HepG2 (cell line): ENCODE results near the gene RCE1. TPM values are rescaled to one million over a fixed set of nuclear protein-coding genes. Genes with fewer than 3 reads are reported as not detected.

Source experiments
- CHD2 ChIP-seq: IDR thresholded peaks from 2 replicates; pipeline ENCODE4 v1.6.1; 2011; ENCODE audit warnings: low read depth, low read length, improper control_type of control experiment
- FOXJ3 ChIP-seq: sonication (generic); formaldehyde crosslinking; IDR thresholded peaks from 2 replicates; pipeline ENCODE4 v1.4.0; 2020; ENCODE audit warnings: missing genetic modification reagents, mild to moderate bottlenecking, borderline replicate concordance
- HDAC1 ChIP-seq: sonication (generic); formaldehyde crosslinking; IDR thresholded peaks from 2 replicates; pipeline ENCODE4 v1.5.1; 2020; ENCODE audit warnings: mild to moderate bottlenecking, missing genetic modification reagents
- HNF4A ChIP-seq: sonication (generic); formaldehyde crosslinking; IDR thresholded peaks from 2 replicates; pipeline ENCODE4 v1.4.0; 2020; ENCODE audit warnings: missing genetic modification reagents
- KLF16 ChIP-seq, 2 experiments: sonication (generic) in 1 of 2; formaldehyde crosslinking in 1 of 2; IDR thresholded peaks; 2 replicates each; pipeline versions ENCODE4 v1.6.1 to v1.8.0; 2016 to 2023; ENCODE audit warnings: missing genetic modification reagents in 2 of 2, missing compliant biosample characterization in 1 of 2
- RXRB ChIP-seq: IDR thresholded peaks from 2 replicates; pipeline ENCODE4 v1.6.1; 2016; ENCODE audit warnings: borderline replicate concordance, missing genetic modification reagents, missing compliant biosample characterization
- SIN3A ChIP-seq: IDR thresholded peaks from 2 replicates; pipeline ENCODE4 v1.6.1; 2011; ENCODE audit warnings: low read depth, mild to moderate bottlenecking, control low read depth, low read length, borderline replicate concordance
- ZBTB3 ChIP-seq: sonication (generic); formaldehyde crosslinking; IDR thresholded peaks from 2 replicates; pipeline ENCODE4 v1.4.0; 2020; ENCODE audit warnings: low read depth, mild to moderate bottlenecking, moderate library complexity, missing genetic modification reagents, borderline replicate concordance
- ZNF24 ChIP-seq: fragments of 450-650 bp; IDR thresholded peaks from 2 replicates; pipeline ENCODE4 v1.6.1; 2017; ENCODE audit warnings: antibody characterized with exemption, mild to moderate bottlenecking
- ZNF263 ChIP-seq: sonication (generic); formaldehyde crosslinking; IDR thresholded peaks from 2 replicates; pipeline ENCODE4 v1.4.0; 2020; ENCODE audit warnings: missing genetic modification reagents
- ZNF564 ChIP-seq: sonication (generic); formaldehyde crosslinking; IDR thresholded peaks from 2 replicates; pipeline ENCODE4 v1.8.1; 2023; ENCODE audit warnings: mild to moderate bottlenecking, missing genetic modification reagents
- ZNF678 ChIP-seq: sonication (generic); formaldehyde crosslinking; IDR thresholded peaks from 2 replicates; pipeline ENCODE4 v1.4.0; 2020; ENCODE audit warnings: mild to moderate bottlenecking, missing genetic modification reagents
- ZSCAN30 ChIP-seq: sonication (generic); formaldehyde crosslinking; IDR thresholded peaks from 2 replicates; pipeline ENCODE4 v1.5.0; 2020; ENCODE audit warnings: mild to moderate bottlenecking, missing genetic modification reagents
- polyA plus RNA-seq, 8 experiments: library from polyadenylated mRNA; depleted of rRNA in 3 of 8; stranded (reverse) in 7 of 8; unstranded in 1 of 8; fragments of >200 nt; fragmentation: Illumina TruSeq in 4 of 8; extraction: Trizol in 4 of 8; gene quantifications; 2 replicates each; pipeline versions ENCODE4 v1.2.1 to v1.2.3, GENCODE V29; 2011 to 2016; ENCODE audit warnings: low read depth in 4 of 8, missing spikeins in 1 of 8, mixed read lengths in 1 of 8; ENCODE audit not compliant: insufficient read depth in 1 of 8
- total RNA-seq, 5 experiments: library from RNA; depleted of rRNA; stranded (reverse); fragments of >200 nt; fragmentation: Illumina TruSeq; extraction: Trizol; gene quantifications; 2 replicates each; pipeline ENCODE4 v1.2.3, GENCODE V29; 2016; ENCODE audit warnings: low read depth in 1 of 5
- TF ChIP-seq, protein P1 (sequence below): sonication (generic); formaldehyde crosslinking; conservative IDR thresholded peaks from 2 replicates; pipeline ENCODE4 v1.4.0; 2020; ENCODE audit warnings: mild to moderate bottlenecking, missing genetic modification reagents, moderate library complexity
- TF ChIP-seq, protein P2 (sequence below): IDR thresholded peaks from 2 replicates; pipeline ENCODE4 v1.6.1; 2018; ENCODE audit warnings: missing genetic modification reagents
- TF ChIP-seq, protein P3 (sequence below): IDR thresholded peaks from 2 replicates; pipeline ENCODE4 v1.4.0; 2020; ENCODE audit warnings: mild to moderate bottlenecking, missing genetic modification reagents
- TF ChIP-seq, protein P4 (sequence below), 2 experiments: fragments of 450-650 bp in 1 of 2; sonication (generic) in 1 of 2; formaldehyde crosslinking; IDR thresholded peaks; 2 replicates each; pipeline versions ENCODE4 v1.5.0 to v1.8.0; 2020 to 2022; ENCODE audit warnings: mild to moderate bottlenecking in 1 of 2, missing genetic modification reagents in 1 of 2
- TF ChIP-seq, protein P5 (sequence below): sonication (generic); formaldehyde crosslinking; IDR thresholded peaks from 2 replicates; pipeline ENCODE4 v1.5.1; 2020; ENCODE audit warnings: mild to moderate bottlenecking, moderate library complexity, missing genetic modification reagents
- TF ChIP-seq, protein P6 (sequence below): sonication (generic); formaldehyde crosslinking; IDR thresholded peaks from 2 replicates; pipeline ENCODE4 v1.4.0; 2020; ENCODE audit warnings: mild to moderate bottlenecking, missing genetic modification reagents

Gene RCE1
- total and polyA plus RNA-seq, 2 of the 13 experiments (the other 11 are each of a cell fraction or from before 2014, with no cell fraction given), result 22.2 to 22.4 TPM

DNA sequence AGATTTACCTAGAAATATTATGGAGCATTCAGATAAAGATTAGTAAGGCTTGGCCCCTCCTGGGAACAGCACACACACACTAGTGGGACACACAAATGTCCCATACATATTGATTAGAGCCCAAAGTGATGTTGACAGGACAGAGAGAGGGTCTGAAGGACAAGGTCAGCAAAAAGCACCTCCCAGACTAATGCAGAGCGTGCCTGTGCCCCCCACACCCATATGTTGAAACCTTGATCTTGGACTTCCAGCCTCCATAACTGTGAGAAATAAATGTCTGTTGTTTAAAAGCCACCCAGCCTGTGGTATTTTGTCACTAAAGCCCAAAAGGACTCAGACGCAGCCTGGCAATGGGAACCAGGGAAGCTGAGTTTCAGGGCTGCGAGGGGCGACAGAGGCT is 41.2 kb downstream of the RCE1 start (continued):
- TF ChIP-seq, protein P1, sequence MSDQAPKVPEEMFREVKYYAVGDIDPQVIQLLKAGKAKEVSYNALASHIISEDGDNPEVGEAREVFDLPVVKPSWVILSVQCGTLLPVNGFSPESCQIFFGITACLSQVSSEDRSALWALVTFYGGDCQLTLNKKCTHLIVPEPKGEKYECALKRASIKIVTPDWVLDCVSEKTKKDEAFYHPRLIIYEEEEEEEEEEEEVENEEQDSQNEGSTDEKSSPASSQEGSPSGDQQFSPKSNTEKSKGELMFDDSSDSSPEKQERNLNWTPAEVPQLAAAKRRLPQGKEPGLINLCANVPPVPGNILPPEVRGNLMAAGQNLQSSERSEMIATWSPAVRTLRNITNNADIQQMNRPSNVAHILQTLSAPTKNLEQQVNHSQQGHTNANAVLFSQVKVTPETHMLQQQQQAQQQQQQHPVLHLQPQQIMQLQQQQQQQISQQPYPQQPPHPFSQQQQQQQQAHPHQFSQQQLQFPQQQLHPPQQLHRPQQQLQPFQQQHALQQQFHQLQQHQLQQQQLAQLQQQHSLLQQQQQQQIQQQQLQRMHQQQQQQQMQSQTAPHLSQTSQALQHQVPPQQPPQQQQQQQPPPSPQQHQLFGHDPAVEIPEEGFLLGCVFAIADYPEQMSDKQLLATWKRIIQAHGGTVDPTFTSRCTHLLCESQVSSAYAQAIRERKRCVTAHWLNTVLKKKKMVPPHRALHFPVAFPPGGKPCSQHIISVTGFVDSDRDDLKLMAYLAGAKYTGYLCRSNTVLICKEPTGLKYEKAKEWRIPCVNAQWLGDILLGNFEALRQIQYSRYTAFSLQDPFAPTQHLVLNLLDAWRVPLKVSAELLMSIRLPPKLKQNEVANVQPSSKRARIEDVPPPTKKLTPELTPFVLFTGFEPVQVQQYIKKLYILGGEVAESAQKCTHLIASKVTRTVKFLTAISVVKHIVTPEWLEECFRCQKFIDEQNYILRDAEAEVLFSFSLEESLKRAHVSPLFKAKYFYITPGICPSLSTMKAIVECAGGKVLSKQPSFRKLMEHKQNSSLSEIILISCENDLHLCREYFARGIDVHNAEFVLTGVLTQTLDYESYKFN (CRISPR knock-in tag), result peak; percentile 72
- TF ChIP-seq ZNF564 (CRISPR knock-in tag) (no peak), ZBTB3 (CRISPR knock-in tag) (no peak), RXRB (CRISPR knock-in tag) (peak; percentile 55), ZNF24 (no peak), HNF4A (CRISPR knock-in tag) (peak; percentile 78), KLF16 (CRISPR knock-in tag; IDR thresholded peaks at IDR 0.05) (no peak), HDAC1 (CRISPR knock-in tag) (peak; percentile 38; the same call in 1 of the 2 replicates), SIN3A (no peak), CHD2 (no peak), ZSCAN30 (CRISPR knock-in tag) (no peak), ZNF678 (CRISPR knock-in tag) (no peak), FOXJ3 (CRISPR knock-in tag) (0 out of 2 replicates have a peak, but pooled peaks have one; percentile 24), ZNF263 (CRISPR knock-in tag) (no peak)
- TF ChIP-seq, protein P2, sequence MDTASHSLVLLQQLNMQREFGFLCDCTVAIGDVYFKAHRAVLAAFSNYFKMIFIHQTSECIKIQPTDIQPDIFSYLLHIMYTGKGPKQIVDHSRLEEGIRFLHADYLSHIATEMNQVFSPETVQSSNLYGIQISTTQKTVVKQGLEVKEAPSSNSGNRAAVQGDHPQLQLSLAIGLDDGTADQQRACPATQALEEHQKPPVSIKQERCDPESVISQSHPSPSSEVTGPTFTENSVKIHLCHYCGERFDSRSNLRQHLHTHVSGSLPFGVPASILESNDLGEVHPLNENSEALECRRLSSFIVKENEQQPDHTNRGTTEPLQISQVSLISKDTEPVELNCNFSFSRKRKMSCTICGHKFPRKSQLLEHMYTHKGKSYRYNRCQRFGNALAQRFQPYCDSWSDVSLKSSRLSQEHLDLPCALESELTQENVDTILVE (CRISPR knock-in tag), result no peak
- TF ChIP-seq, protein P3, sequence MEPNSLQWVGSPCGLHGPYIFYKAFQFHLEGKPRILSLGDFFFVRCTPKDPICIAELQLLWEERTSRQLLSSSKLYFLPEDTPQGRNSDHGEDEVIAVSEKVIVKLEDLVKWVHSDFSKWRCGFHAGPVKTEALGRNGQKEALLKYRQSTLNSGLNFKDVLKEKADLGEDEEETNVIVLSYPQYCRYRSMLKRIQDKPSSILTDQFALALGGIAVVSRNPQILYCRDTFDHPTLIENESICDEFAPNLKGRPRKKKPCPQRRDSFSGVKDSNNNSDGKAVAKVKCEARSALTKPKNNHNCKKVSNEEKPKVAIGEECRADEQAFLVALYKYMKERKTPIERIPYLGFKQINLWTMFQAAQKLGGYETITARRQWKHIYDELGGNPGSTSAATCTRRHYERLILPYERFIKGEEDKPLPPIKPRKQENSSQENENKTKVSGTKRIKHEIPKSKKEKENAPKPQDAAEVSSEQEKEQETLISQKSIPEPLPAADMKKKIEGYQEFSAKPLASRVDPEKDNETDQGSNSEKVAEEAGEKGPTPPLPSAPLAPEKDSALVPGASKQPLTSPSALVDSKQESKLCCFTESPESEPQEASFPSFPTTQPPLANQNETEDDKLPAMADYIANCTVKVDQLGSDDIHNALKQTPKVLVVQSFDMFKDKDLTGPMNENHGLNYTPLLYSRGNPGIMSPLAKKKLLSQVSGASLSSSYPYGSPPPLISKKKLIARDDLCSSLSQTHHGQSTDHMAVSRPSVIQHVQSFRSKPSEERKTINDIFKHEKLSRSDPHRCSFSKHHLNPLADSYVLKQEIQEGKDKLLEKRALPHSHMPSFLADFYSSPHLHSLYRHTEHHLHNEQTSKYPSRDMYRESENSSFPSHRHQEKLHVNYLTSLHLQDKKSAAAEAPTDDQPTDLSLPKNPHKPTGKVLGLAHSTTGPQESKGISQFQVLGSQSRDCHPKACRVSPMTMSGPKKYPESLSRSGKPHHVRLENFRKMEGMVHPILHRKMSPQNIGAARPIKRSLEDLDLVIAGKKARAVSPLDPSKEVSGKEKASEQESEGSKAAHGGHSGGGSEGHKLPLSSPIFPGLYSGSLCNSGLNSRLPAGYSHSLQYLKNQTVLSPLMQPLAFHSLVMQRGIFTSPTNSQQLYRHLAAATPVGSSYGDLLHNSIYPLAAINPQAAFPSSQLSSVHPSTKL (CRISPR knock-in tag), result peak; percentile 62; the same call in 1 of the 2 replicates
- TF ChIP-seq, protein P4, sequence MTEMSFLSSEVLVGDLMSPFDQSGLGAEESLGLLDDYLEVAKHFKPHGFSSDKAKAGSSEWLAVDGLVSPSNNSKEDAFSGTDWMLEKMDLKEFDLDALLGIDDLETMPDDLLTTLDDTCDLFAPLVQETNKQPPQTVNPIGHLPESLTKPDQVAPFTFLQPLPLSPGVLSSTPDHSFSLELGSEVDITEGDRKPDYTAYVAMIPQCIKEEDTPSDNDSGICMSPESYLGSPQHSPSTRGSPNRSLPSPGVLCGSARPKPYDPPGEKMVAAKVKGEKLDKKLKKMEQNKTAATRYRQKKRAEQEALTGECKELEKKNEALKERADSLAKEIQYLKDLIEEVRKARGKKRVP (CRISPR knock-in tag; IDR thresholded peaks at IDR 0.05), result no peak
- TF ChIP-seq, protein P5, sequence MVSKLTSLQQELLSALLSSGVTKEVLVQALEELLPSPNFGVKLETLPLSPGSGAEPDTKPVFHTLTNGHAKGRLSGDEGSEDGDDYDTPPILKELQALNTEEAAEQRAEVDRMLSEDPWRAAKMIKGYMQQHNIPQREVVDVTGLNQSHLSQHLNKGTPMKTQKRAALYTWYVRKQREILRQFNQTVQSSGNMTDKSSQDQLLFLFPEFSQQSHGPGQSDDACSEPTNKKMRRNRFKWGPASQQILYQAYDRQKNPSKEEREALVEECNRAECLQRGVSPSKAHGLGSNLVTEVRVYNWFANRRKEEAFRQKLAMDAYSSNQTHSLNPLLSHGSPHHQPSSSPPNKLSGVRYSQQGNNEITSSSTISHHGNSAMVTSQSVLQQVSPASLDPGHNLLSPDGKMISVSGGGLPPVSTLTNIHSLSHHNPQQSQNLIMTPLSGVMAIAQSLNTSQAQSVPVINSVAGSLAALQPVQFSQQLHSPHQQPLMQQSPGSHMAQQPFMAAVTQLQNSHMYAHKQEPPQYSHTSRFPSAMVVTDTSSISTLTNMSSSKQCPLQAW, result 0 out of 2 replicates have a peak, but pooled peaks have one; percentile 27
- TF ChIP-seq, protein P6, sequence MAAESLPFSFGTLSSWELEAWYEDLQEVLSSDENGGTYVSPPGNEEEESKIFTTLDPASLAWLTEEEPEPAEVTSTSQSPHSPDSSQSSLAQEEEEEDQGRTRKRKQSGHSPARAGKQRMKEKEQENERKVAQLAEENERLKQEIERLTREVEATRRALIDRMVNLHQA (CRISPR knock-in tag), result no peak
